Cardiac muscle cell (in vitro differentiated cells and primary cell): ENCODE data around the gene NELL2. TPM values are rescaled to one million over a fixed set of nuclear protein-coding genes. Genes with fewer than 3 reads are reported as not detected.

Experiments
- DNase-seq, 2 donors: peaks; one replicate each; pipeline versions ENCODE4 v3.0.0 to v3.0.0-alpha.2; 2010 to 2017; ENCODE audit warnings: low read depth in 1 of 2, low spot score in 1 of 2
- H3K27ac ChIP-seq: fragments of 200-600 bp; sonication (generic); 2 replicates; pipeline ENCODE4 v1.5.1; 2016
- H3K27me3 ChIP-seq: fragments of 200-600 bp; sonication (generic); 2 replicates; pipeline ENCODE4 v1.6.0; 2016; ENCODE audit warnings: control low read depth
- H3K36me3 ChIP-seq: fragments of 200-600 bp; sonication (generic); 2 replicates; pipeline ENCODE4 v1.5.1; 2016; ENCODE audit warnings: control low read depth
- H3K4me1 ChIP-seq: fragments of 200-600 bp; sonication (generic); 2 replicates; pipeline ENCODE4 v1.8.1; 2017; ENCODE audit warnings: low read depth, mild to moderate bottlenecking, mixed run types
- H3K4me3 ChIP-seq: fragments of 200-600 bp; sonication (generic); 2 replicates; pipeline ENCODE4 v1.5.1; 2016; ENCODE audit warnings: mild to moderate bottlenecking
- H3K9me3 ChIP-seq: fragments of 200-600 bp; sonication (generic); 2 replicates; pipeline ENCODE4 v1.5.1; 2017; ENCODE audit warnings: low read depth, mild to moderate bottlenecking, control low read depth
- polyA plus RNA-seq: library from polyadenylated mRNA; unstranded; fragments of >200 nt; fragmentation: Nextera tagmentation; extraction: Ambion mirVana; gene quantifications from 2 replicates; pipeline ENCODE4 v1.2.1, GENCODE V29; 2016
- total RNA-seq: library from RNA; depleted of rRNA; stranded (reverse); fragments of >200 nt; gene quantifications from 2 replicates; pipeline ENCODE4 v1.2.3, GENCODE V29; 2016
- TF ChIP-seq, protein P1 (sequence below): IDR thresholded peaks from 2 replicates; pipeline ENCODE4 v1.5.1; 2012; ENCODE audit warnings: low read depth, mild to moderate bottlenecking, low read length

Gene NELL2
- total and polyA plus RNA-seq, 2 experiments from 2014 or later: 1.6 to 3.3 TPM

DNA sequence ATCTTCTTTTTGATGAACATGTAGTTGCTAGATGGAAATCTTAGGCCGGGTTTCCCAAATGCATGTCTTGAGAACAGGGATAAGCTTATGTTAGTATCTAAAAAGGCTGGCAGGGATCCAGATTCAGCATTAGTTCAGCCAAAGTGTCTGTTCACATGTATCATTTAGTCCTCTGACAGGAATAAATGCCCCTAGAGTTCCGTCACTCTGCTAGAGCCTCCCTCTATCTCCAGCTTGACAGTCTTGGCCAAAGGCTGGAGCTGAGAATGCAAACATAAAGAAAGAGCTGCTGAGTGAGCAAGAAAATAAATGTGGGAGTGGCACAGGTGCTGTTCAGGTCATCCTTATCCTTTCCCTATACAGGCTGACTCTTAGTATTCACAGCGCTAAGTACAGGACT, 13.8 kb upstream of the NELL2 start:
- Histone ChIP-seq H3K27ac (no peak overlapping the region), H3K4me3 (no peak overlapping the region), H3K36me3 (no peaks in the 10 kb centered on the region), H3K4me1 (peaks cover 6% of the 10 kb centered on the region), H3K27me3 (no peaks in the 10 kb centered on the region), H3K9me3 (no peaks in the 10 kb centered on the region)
- TF ChIP-seq, protein P1, sequence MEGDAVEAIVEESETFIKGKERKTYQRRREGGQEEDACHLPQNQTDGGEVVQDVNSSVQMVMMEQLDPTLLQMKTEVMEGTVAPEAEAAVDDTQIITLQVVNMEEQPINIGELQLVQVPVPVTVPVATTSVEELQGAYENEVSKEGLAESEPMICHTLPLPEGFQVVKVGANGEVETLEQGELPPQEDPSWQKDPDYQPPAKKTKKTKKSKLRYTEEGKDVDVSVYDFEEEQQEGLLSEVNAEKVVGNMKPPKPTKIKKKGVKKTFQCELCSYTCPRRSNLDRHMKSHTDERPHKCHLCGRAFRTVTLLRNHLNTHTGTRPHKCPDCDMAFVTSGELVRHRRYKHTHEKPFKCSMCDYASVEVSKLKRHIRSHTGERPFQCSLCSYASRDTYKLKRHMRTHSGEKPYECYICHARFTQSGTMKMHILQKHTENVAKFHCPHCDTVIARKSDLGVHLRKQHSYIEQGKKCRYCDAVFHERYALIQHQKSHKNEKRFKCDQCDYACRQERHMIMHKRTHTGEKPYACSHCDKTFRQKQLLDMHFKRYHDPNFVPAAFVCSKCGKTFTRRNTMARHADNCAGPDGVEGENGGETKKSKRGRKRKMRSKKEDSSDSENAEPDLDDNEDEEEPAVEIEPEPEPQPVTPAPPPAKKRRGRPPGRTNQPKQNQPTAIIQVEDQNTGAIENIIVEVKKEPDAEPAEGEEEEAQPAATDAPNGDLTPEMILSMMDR: no peak
- no peak for DNase-seq

DNA sequence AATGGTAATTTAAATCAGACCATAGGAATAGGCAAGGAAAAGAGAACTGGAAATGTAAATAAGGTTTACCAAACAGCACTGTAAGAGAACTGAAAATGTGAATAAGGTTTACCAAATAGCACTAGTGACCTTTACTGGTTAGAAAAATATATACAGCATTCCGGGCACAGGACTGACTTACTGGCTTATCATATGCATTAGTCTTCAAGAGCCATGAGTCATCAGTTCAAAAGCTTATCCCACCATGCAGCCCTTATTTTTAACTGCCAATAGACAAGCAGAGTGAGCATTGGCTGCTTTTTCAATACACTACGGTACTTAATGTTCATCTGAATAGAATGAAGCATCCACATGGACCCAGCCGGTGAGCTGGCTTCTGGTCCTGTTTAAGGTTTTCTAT, 13.0 kb upstream of the NELL2 start:
- no peak overlapping the region for H3K4me3 ChIP-seq
- DNase-seq: no peak
- no peaks in the 10 kb centered on the region for H3K36me3 ChIP-seq
- no peak overlapping the region for H3K27ac ChIP-seq
- no peaks in the 10 kb centered on the region for H3K9me3 ChIP-seq
- H3K27me3 ChIP-seq: no peaks in the 10 kb centered on the region
- H3K4me1 ChIP-seq: peaks cover 6% of the 10 kb centered on the region
- TF ChIP-seq, protein P1: no peak

DNA sequence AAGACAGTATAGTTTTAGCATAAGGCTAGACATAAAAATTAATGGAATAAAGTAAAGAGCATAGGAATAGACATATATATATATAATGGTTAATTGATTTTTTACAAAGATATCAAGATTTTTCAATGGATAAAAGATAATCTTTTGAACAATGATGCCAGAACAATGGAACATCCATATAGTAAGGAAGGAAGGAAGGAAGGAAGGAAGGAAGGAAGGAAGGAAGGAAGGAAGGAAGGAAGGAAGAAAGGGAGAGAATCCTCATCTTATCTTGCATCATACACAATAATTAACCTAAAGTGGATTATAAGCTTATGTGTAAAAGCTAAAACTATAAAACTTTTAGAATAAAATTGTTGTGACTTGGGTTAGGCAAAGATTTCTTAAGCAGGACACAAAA, 9.8 kb upstream of the NELL2 start:
- H3K36me3 ChIP-seq: no peaks in the 10 kb centered on the region
- TF ChIP-seq, protein P1: no peak

DNA sequence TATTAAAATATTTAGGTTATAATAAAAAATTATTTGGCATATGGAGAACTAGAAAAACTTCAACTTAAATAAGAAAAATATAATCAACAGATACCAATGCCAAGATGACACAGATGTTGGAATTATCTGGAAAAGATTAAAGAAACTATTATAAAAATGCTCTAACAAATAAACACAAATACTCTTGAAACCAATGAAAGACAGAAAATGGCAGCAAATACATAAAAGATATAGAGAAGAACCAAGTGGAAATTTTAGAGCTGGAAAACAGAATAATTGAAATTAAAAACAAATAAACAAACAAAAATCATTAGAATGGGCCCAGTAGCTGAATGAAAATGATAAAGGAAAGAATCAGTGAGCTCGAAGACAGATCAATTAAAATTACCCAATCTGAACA, 5.1 kb upstream of the NELL2 start:
- no peaks in the 10 kb centered on the region for H3K36me3 ChIP-seq
- no peak overlapping the region for H3K27ac ChIP-seq
- H3K4me3 ChIP-seq: no peak overlapping the region
- no peaks in the 10 kb centered on the region for H3K9me3 ChIP-seq
- no peak for DNase-seq
- TF ChIP-seq, protein P1: no peak
- no peaks in the 10 kb centered on the region for H3K4me1 ChIP-seq
- H3K27me3 ChIP-seq: peaks cover 19% of the 10 kb centered on the region

More for the DNA sequence above, 9.8 kb upstream of the NELL2 start:
- no peak for DNase-seq
- Histone ChIP-seq H3K4me1 (peaks cover 6% of the 10 kb centered on the region), H3K27ac (no peak overlapping the region), H3K9me3 (no peaks in the 10 kb centered on the region), H3K4me3 (no peak overlapping the region), H3K27me3 (no peaks in the 10 kb centered on the region)

DNA sequence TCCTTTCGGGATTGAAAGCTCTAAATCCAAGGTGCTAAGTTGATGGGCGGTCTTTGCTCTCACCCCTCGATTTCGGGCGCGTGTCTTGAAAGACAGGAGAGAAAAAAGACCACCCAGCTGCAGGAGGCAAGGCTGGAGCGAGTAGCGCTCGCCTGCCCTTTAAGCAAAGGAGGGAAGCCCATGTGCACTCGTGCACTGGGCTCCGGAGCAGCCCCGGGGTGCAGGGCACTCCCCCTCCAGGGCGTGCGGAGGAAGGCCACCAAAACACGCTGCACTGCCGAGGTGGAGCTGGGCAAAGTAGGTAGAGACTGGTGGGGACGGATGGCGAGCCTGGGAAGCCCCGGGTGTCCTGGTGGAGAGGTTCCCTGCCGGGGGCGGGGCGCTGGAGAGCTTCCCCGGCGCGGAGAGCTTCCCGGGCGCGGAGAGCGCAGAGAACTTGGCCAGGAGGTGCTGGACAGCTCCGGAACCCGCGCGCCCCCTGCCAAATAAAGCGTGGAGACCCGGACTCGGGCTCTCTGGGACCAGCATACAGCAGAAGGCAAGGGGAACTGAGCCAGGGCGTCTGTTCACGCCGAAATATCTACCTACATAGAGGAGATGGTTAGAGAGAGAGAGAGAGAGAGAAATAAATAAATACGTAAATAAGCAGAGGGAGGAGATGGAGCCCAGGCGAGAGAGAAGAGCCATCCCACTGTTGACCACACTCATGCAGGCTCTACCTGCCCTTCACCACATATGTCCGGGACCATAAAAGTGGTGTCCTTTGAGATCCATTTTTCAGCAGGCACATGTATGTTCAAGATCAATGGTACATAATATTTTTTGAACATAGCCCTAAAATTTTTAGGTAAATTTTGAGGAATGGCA, 662 bp upstream of the NELL2 start:
- Histone ChIP-seq H3K9me3 (no peaks in the 10 kb centered on the region), H3K4me1 (no peaks in the 10 kb centered on the region), H3K27ac (no peak overlapping the region), H3K27me3 (peaks cover 48% of the 10 kb centered on the region), H3K36me3 (no peaks in the 10 kb centered on the region), H3K4me3 (peak overlapping the region; percentile 40)
- peak; percentile 30 to 86 for DNase-seq
- TF ChIP-seq, protein P1: no peak
